GM18511 (cell line): ENCODE measurements around the gene FKBP2.
A peak's percentile ranks its signal among the peaks of the same experiment; 100 is the strongest.

Experiments used
- ATAC-seq: cut with Tn5 transposase; IDR thresholded peaks from one replicate; pipeline ENCODE4 v1.9.1; 2021; ENCODE audit warnings: mild to moderate bottlenecking, moderate library complexity; ENCODE audit not compliant: unreplicated experiment

FKBP2 gene

DNA sequence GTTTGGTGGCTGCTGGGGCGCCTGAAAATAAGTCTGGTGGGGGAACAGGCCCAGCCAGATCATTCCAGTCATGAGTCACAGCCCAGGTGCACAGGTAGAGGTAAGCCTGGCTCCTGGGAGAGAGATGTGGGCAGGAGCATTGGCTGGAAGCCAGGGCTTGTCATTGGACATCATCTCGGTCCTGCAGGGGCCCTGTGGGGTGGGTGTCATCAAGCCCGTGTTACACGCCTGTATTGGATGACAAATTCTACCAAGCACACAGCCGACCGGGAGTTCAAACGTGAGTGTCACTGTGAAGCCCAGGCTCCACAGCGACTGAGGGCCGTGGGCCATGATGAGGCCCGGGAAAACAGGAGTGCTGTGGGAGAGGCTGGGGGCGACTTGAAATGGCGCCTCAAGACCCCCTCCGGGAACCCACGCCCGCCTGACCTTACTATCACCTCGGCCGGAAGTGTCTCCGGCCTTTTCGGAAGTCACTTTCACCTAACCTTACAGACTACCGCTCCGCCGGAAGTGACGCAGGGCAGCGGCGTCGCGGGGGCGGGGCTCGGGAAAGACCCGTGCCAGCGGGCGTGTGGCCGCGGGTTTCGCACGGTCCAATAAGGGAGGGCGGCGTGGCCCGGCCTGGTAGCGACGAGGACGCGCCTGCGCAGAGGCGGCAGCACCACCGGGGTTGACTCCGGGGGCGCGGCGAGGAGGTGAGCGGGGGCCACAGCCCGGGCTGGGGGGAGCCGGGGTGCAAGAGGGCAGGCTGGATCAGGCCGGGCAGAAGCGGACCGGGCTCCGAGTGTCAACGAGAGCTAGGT, at the start of gene FKBP2:
FKBP2 (plus strand) TSS at position 661 of the 806 bp plus-strand sequence. CDS start 1,293 bp downstream, outside the sequence.
- peak; percentile 50 for ATAC-seq

GRCh38 chr11:64192434-64192833, 48.5 kb upstream of the FKBP2 start:
- no peak for ATAC-seq

DNA sequence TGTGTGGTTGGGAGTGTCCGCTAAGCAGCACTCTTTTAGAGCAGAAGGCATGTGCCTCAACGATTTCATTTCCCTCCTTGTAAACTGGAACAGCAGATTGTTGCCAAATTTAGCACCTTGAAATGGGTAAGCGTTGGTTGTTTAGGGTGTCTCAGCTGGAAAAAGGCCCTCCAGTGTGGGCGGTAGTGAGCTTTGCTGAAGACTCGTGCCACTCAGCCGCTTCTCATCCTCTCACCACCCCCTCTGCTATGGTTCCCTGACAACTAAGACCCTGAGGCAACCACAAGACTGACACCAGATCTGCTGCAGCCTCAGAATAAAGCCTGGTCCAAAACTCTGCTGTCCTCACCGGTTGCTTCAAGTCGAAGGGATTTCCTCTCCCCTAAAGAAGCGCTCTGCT, 44.3 kb upstream of the FKBP2 start:
- no peak for ATAC-seq

- no peak for ATAC-seq
Observed at GRCh38 chr11:64198511-64198910, 42.4 kb upstream of the FKBP2 start.

DNA sequence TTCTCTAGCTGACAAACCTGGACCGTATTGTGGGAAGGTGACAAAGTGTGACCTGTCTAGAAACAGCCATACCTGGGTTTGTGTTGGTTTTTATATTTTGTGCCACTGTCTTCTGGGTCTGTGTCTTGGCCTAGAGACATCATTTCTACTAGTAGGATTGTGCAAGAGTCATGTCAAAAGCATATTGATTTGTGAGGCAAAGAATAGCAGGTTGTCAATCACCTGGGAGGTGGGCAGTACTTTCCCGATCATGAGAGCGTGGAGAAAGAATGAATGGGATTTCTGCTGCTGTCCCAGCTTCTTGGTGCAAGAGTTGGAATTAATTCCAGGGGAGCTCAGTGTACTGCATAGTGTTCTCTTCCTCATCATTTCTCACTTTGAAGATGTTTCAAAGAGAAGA, 39.4 kb upstream of the FKBP2 start:
- no peak for ATAC-seq

DNA sequence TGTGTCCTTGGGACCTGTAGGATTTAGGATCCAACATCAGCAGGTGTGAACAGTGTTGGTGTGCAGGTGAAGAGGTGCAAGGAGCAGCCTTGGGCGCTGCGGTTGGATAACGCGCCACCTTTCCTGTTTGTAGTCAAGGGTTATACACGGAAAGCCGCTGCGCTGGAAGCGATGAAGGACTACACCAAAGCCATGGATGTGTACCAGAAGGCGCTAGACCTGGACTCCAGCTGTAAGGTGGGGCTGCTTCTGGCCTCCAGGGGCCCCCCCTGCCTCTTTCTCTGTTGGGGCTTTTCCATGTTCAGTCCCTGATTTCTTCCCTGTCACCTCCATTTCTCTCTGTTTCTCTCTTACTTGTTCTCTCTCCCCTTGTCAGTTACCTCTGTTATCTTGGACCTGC, 37.9 kb upstream of the FKBP2 start:
- no peak for ATAC-seq

GRCh38 chr11:64203421-64204079, 37.3 kb upstream of the FKBP2 start:
- ATAC-seq = no peak

GRCh38 chr11:64204080-64204440, 36.8 kb upstream of the FKBP2 start:
- ATAC-seq = no peak

GRCh38 chr11:64204464-64204989, 36.4 kb upstream of the FKBP2 start:
- no peak for ATAC-seq

DNA sequence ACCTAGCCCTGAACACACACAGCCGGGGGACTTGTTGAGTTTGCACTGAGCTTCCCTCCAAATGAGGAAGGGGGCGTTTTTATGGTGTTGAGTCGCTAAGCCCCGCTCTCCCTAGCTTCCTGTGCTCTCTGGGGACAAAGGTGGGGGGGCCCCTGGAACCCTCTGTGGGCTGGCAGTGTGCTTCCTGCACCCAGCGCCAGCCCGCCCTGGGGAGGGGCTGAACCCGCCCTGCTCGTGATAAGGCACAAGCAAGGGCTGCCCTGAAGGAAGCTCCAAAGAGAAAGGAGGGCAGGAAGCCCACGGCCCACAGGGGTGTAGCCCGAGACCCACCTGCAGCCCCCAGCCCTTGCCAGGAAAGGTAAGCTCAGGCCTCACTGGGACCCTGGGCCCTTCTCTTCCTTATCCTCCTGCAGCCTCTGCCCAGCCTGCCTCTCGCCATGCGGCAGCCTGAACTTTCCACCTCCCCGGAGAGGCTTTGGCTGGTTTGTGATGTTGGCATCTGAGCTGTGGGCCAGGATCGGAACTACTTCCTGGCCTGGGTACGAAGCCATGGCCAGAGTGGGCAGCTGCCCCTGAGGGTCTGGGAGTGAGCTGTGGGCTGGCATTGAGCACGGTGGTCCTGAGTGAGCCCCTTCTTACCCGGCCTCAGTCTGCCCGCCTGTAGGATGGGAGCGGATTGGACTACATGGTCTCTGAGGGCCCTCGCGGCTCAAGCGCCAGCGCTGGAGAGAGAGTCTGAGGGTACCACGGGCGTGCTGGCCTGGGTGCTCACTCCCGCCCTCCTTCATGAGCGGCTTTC, 34.2 kb upstream of the FKBP2 start, which contains the start of gene FERMT3:
FERMT3 (plus strand) TSS at position 265 of the 799 bp plus-strand sequence. CDS start 644 bp downstream, outside the sequence.
- ATAC-seq = peak; percentile 57

- peak; percentile 75 for ATAC-seq
Observed at GRCh38 chr11:64207256-64208085, 33.4 kb upstream of the FKBP2 start.

DNA sequence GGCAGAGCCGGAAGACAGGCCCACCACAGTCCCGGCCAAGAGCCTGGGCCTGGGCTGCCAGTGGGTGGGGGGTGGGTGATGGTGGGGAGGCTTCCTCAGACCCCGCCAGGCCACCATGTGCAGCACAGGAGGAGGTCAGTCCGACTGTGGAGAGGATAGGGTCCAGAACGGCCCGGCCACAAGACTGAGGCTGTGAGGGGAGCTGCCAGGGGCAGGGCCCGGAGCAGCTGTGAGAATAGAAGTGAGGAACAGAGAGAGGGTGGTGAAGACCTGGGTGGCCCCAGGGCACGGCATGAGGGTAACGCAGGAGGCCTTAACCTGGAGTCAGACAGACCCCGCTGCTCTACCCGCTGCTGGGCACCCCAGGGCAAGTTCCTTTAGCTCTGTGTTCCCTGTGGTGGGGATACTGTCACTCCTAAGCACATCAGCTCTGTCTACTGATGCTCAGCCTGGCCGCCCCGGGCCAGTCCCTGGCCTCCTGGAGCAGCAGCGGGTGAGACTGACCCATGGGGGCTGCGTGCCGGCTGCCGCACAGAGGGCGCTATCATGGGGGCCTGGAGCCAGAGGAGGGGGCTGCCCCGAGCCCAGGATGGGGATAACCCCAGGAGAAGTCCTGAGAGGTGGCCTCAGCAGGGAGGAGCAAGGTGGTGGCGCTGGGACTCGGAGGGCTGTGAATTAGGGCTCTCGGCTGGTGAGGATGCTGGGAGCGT, 32.7 kb upstream of the FKBP2 start:
- no peak for ATAC-seq

DNA sequence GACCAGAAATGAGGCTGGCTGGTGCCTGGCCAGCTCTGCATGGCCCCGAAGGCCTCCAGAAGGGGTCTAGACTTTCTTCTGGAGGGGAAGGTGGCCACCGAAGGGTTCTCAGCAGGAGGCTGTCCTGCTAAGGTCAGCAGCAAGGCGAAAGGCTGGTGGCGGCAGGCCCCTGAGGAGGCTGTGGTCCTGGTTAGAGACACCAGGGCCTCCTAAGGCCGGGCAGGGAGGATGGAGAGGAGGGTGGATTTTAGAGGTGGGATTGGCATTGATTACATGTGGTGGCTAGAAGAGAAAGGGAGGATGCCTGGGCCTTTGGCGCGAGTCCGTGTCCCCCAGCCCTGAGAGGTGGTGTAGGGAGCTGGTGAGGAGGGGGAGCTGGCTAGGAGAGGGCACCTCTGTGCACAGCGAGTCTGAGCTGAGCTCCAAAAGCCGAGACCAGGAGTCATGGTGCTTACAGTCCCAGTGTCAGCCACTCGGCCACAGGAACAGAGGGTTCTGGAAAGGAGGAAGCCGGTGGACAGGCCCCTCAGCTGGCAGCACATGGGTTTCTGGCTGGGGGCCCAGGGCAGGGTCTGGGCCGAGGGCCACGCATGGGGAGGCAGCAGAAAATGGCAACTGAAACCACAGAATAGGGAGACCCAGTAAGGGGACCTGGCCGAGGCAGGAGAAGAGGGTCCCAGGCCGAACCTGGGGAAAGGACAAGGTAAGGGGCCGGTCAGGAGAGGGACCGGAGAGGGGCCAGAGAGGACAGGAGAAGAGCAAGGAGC, 31.9 kb upstream of the FKBP2 start:
- ATAC-seq = no peak

DNA sequence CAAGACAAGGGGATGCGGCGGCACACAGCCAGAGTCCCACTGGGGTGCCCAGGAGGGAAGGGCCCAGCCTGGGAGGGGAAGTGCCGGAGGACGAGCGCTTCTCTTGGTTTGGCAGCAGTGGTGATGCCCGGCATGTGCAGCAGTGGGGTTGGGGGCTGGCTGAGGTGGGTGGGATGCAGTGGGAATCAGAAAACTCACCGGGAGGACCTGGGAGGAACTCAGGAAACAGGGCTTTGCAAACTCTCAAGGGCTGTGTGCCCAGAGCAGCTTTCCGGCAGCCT, 31.4 kb upstream of the FKBP2 start:
- ATAC-seq = no peak

DNA sequence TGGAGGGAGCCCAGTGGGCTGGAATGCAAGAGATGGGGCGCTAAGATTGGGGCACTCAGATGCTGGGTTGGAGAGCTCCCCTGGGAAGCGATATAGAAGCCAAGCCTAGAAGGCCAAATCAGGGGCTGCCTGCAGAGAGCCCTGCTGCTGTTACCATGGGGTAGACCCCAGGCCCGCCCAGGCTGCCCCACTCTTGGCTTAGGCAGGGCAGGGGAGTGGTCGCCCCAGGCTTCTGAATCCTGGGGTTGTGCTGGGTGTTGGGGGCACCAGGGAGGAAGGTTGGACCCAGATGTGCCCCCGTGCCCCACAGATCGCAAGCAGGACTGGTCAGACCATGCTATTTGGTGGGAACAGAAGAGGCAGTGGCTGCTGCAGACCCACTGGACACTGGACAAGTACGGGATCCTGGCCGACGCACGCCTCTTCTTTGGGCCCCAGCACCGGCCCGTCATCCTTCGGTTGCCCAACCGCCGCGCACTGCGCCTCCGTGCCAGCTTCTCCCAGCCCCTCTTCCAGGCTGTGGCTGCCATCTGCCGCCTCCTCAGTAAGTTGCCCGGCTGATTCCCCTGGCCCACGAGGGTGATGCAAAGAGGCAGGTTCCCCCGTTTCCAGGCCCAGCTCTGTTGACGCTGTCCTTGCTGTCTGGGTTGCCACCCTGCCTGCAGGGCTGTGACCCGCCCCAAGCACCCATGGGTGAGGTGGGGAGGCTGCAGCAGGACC, 30.4 kb upstream of the FKBP2 start:
- no peak for ATAC-seq

- ATAC-seq = no peak
Observed at GRCh38 chr11:64211181-64211872, 29.6 kb upstream of the FKBP2 start.

DNA sequence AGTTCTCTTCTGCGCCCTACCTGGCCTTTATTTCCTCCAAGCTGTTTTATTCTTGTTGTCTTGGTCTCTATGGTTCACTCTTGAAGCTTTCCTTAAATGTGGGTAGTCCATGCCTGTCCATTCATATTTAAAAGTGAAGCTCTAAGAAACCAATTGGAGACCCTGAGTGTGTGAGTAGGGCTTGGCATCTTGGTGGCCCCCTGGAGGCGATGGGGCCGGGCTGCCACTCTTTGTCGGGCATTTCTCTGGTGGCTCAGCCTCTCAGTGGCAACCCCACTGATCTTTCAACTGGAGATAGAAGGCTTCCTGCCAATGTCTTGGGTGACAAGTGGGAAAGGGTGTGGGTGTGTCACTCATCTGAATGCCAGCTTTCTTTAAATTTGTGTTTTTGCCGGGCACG, 24.0 kb upstream of the FKBP2 start:
- no peak for ATAC-seq
